Fibroblast of gingiva (primary cell): ENCODE results near the gene ELMO1.

Experiments used
- DNase-seq: peaks from one replicate; pipeline ENCODE4 v3.0.0-alpha.2; 2011; ENCODE audit warnings: low read depth

ELMO1 gene

DNA sequence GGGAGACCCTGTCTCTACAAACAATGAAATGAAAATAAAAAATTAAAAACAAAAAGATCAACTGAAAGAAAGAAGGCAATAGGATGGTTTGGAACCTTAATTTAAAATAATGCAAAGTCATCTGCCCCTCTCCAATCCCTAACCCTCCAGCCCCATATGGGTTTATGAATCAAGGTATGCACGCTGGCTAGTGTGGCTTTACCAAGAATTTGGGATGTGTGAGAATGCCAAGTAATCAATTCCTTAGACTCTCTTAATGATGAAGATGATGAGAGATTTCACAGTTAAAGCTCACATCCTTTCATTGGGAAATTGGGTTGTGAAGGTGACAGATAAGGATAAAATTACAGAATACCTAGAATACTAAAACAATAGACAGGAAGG is 577.3 kb downstream of the ELMO1 start:
- DNase-seq, result no peak

DNA sequence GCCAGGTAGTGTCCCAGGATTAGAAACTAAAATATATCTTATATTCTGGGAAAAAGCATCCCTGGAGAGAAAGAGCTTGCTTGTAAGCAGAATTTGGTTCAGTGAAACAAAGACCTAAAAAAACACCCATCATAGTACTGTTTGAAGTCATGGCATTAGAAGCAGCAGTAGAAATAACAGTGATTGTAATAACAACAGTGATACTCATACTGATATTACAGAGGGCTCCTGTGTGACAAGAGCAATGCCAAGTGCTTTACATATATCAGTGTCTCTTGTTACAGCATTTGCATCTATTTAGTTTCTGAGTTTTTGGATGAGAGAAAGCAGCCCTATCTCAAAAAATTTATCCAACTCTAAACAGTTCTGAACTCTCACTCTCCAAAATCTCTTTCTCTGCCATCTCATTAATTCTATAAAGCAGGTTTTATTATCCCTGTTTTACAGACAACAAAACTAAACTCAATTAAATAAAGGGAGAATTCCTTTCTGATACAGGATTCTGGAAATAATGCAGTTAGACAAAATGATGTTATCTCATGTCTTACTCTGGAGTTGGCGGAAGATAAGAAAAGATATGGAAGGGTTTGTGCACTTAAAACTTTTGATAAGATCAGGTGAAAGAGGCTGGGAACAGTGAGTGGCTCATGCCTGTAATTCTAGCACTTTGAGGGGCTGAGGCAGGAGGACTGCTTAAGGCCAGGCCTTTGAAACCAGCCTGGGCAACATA is 577.9 kb downstream of the ELMO1 start:
- no peak for DNase-seq

DNA sequence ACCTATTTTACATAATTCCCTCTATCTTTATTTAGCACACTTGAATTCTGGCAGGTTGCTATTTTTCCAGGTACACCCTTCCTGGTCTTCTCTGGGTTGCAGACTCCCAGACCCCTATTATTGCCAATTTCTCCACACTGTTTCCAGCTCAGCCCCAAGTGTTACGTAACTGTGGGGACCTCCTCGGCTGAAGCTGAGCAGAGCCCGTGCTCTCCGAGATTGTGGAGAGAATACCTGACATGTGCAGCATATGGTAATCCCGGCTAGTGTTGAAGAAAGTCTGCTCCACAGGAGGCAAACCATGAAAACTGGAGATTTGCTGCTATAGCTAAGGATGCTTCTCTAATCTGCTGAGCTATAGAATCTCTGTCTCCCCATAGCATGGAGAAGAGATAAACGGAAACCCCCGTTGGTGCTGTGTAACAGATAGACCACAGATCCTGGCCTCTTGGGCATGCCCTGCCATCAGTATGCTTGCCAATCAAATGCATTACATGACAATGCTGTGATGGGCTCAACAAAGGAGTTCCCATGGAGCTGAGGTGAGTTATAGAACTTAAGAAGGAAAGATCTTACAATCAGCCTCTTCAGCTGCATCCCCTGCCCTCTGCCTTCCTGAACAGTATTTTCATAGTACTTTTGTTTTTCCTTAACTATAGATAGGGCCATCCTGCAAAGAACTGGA is 579.8 kb downstream of the ELMO1 start:
- no peak for DNase-seq

DNA sequence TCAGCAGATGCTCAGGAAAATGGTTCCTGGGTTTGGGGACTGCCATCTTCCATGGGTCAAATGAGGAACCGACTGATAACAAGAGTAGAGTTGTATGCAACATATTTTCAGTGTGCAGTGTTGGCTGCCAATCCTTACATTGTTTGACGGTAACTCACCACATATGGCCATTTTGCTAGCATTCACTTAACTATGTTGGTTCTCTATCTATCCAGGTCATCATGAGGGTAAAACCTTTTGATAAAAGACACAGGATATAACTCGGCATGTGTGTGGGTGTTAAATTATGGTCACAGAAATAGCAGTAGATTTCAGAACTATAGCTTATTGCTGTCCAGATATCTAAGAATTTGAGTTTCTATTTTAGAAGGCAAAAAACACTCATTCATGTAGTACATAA is 583.6 kb downstream of the ELMO1 start:
- no peak for DNase-seq

DNA sequence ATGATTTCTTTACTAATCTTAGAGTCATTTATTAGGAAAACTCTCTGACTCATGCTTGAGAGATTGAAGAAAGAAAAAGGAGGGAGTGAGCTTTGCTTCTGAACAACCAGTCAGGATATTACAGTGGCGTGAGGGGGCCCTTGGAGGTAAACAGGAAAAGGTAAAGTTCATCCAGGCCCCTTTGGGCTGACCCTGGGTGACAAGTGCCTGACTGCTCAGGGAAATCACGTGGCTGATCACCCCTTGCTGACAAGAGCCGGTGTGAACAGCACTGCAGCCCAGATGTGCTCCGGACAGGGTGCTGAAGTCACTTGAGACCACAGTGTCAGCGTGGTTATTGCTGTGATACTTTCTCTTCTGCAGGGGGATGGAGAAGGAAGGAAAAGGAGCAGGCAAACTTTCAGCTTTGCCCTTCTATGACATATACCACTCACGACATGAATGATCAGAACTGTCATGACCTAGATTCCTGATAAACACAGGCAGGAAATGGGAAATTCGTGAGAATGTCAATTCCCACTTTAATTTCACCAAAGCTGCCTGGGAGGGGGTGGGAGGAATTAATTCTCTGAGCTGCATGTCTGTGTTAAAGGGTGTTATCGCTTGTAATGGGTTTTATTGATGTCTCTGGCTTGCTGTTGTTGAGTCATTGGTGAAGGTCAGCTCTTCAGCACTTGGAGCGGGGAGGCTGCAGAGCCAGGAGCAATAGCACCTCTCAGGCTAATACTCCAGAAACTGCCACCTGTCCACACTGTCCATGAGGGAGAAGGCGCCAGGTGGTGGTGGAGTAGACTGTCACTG is 584.6 kb downstream of the ELMO1 start:
- no peak for DNase-seq

DNA sequence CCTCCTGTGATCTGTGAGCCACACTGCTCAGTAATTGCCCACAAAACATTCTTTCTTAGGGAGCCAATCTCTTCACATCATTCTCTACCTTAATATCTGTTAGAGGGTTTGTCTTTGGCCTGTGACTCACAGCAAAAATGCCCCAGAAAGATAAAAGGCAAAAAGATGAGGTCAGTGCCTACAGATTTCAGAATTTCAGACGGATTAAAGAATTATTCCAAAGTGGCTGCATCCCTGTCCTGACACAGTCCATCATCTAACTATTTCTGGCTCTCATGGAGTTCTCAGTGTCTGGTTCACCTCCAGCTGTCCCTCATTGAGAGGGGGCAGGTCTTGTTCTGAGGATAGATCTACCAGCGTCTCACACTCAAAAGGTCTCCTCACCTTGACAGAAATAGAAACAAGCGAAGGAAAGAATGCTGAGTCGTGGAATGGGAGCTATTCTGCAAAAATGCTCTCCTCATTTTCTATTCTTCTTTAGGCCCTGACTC is 585.8 kb downstream of the ELMO1 start:
- no peak for DNase-seq

DNA sequence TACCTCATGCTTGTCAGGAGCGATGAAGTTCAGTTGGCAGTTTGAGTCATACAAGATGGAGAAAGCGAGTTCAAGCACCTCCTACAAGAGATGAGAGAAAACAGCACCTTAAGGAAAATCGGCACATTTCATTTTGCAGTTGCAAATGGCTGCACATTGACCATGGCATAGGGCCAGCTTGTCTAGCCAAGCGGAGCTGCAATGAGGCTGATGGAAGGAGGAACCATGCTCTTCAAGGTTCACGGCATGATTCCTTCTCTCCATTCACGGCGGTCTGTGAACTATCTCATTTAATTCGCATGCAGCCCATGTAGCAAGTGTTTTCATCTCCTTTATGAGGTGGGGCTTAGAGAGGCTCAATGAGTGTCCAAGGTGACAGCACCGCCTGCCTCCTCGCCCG is 587.0 kb downstream of the ELMO1 start:
- DNase-seq, result no peak

DNA sequence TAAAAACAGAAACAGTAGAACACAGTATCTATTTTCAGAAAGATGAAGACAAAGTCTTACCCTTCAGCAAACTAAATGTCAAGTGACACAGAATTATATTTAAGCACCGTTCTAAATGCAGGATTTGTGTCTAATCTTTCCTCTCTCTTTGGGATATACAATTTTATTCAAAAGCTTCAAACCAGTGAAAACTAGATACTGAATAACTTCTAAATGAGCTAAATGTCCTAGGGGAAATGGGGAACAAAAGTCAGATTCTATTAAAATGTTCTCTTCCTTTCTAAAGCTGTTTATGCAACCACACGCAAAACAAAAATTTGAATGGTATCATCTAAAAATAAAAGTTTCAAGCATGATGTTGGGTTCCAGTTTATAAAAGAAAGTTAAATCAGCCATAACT is 588.0 kb downstream of the ELMO1 start:
- DNase-seq, result no peak

DNA sequence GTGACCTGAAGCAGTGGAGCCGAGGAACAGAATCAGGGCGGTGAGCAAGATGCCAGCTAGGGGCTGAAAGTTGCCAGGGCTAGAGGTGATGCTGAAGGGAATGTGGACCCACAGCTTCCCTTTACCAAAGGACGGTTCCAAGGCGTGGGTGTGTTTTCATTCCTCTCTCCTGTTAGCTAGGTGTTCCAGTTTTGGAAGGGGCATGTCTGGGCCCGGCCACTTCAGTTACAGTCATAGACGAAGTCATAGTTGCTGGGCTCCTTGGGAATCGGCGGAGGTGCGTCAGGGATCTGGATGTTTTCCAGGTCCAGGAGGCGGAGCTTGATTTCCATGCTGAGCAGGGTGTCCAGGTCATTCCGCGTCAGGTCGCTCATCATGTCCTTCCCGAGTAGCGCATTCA is 593.3 kb downstream of the ELMO1 start:
- DNase-seq, result no peak

DNA sequence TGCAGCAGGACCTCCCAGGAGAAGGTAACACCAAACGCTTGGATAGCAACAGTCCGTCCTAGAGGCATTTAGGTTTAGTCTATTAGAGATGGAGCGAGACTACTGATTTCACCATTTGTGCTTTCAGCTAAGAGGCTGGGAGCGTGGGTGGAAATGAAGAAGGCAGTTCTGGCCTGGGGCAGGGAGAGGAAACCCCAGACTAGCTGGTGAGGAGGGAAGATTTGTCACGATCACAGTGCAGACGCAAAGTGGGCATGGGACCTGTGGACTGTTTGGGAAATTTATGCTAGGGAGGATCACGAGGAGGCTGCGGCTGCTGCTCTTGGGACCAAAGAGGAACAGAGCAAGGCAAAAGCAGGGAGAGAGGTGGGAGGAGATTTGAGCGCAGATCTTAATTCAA is 594.0 kb downstream of the ELMO1 start:
- DNase-seq, result no peak

DNA sequence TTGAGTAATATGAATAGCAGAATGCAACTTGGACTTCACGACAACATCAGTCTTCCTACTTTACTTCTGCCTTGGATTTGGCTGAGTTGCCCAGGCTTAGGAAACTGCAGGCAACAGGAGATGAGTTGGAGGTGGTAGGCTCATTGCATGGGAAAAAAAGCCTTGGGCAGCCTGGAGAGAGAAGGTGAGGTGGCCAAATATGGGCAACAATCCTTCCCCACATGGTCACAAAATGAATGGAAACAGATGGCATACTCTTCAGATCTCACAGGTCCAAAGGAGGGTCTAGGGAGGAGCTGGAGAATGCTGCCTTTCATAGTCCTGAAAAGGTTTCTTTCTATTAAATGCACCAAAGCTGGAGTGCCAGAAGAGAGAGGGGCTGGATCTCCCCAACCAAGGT is 595.7 kb downstream of the ELMO1 start:
- no peak for DNase-seq

DNA sequence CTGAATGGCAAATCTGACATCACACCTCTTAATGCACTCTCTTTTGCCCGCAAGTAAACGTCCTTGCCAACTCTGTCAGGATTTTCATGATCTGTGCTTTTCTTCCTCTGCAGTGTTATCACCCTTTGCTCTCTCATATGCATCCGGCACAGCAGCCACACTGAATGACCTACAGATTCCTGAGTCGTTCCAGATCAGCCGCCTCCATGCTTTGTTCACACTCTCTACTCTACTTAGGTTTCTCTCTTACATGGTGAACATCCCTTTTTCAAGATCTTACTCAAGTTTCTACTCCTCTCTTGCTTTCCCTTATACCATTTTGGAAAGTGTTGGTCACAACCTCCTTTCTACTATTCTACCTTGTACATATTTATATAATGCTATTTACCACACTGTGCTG is 596.6 kb downstream of the ELMO1 start:
- no peak for DNase-seq

DNA sequence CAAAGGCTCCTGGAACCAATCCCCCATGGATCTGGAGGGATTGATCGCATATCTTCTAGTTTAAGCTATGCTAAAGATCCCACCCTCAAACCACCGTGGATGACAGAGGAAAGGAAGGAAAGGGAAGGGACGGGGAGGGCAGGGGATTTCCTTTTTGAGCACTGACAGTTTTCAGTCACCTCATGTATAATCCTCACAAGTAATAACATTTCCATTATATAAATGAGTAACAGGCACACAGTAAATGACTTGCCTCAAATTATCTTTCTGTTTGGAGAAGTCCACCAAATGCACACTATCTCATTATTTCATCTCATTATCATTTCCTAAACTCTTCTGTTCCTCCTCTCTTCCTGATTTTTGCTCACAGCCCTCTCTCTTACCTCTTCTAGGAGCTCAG is 597.3 kb downstream of the ELMO1 start:
- no peak for DNase-seq

DNA sequence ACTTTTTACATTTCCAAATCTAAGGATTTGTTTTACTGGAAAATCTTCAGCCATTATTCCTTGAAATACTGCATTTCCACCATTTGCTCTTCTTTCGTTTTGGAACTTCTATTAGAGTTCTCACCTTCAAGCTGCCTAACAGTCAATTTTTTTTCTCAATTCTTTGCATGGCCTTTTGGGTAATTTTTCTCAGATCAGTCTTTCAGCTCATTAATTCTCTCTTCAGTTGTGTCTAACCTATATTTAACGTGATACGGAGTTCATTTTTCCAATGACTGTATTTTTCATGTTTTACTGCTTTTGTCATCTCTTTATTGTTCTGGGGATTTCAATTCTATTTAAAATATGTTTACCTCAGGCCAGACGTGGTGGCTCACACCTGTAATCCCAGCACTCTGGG is 600.7 kb downstream of the ELMO1 start:
- no peak for DNase-seq

DNA sequence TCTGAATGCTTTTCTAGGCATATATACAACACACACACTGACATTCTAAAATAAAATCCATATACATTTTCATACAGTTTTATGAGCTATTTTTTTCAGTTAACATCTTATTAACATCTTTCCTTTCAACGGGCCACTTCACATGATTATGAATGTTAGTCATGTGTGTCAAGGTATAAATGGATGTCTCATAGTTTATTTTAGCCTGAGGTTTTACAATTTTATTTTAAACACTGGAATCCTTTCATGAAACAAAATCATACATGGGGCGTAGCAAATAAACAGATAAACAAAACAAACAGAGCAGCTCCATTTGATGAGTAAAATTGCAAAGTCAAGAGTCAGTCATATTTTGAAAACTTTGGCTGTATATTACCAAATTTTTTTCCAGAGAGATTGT is 604.3 kb downstream of the ELMO1 start:
- DNase-seq, result no peak

DNA sequence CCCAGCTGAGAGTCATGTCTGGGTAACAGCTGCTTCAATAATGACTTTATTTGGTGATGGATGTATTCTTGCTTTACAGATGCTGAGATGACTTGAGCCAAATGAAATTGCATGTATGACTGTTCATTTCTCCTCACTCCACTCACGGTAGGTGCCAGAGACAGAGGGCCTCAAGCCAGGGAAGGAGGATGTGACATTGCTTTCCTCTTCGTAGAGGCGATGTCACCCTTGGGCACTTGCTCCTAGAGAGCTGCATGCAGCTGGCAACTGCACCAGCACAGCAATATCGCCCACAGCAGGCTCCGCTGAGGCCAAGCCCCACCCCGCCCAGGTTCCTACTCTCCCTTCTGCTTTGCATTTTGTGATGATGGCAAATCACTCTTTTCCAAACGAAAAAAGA is 607.8 kb downstream of the ELMO1 start:
- DNase-seq, result no peak

DNA sequence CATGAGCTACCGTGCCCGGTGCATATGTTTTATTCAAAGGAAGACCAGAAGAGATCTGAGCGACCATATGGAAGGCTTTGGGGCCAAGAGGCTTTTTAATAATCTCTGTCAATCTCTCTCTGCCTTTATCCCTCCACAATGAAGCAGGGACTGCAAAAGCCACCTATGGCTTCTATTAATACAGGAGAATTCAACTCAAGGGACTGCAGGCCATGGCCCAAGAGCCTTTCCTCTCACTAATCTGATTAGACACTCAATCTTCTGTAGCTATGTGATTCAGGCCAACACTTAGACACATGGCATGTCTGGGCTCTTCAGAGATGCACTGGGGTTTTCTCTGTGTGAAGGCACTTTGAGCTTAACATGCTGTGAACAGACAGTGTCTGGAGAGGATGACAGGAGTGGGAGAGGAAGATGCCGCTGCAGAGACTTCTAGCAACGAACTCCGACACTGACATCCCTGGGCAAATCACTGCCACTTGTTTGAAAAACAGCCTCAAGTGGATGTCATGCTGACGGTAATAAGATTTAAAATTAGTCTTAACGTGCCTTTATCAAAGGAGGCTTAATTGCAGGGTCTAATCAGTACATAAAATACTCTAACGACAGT is 609.9 kb downstream of the ELMO1 start:
- DNase-seq, result no peak

DNA sequence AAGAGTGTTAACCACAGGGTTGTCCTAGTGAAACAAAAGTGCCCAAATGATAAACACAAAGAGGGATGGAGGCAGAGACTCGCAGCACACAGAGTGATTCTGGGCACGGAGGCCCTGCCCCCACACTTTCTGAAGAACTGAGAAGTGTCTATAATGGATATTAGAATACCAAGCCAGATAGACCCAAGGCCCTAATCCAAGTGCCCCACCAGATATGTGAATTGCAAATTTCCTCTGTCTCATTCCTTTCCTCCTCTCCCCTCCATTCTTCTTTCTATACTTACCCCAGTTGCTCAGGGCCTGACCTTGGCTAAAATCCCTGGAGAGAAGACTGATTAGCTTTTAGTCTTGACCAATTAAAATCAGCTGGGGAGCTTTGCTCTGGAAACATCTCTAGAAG is 617.6 kb downstream of the ELMO1 start:
- no peak for DNase-seq

DNA sequence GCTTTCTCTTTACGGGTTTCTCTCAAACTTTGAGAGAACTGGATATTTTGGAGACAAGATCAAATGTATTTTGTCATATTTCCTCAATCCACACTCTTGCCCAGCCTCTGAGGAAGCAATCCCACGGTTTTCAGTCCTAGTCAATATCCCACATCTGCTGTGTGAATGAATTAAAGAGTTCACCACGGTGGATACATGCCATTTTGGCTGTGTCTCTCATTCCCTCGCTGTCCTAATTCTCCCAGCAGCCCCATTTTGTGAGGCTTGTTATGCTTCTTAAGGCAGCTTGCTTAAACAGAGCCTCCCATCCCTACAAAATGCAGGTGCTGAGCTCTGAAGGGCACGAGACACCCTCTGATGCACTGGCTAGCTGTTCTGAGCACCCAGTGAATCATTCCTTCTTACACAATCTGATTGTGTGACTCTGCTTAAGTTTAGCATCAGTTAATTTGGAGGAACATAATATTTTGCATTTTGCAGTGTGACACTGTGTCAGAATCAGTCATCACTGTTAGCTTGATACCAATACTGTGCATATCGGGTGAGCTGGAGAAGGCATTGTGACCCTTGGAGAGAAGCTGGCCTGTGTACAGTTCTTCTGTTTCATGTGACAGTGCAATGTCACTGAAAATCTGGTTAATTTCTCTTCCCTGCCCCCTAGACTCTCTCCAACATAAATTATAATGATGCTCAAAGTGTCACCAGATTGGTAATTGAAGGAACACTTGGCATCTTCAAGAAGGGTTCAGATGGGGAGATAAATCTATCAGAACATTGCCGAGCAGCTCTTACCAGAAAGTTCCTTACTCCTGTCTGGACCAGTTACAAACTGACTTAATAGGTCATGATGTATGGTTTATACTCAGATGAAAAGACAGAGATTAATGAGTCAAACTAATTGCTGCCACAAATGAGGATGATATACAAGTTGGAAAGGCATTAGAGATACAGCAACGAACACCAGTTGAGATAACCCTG is 620.6 kb downstream of the ELMO1 start:
- no peak for DNase-seq

DNA sequence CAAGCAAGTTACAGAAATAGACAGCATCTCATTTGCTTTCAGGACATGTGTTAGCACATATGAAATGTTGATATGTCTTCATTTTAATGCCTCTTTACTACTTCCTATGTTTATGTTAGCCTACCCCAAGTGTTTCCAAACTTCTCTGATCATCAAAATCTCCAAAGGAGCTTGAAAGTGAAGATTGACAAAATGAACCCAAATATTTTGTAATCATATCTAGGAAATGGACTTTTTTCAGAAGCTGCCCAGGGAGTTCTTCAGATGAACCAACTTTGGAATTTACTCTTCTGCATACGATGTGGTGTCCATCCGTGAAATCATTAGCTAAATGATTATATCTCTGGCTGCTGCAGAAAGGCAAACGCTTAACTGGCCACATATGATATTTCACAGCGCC is 623.2 kb downstream of the ELMO1 start:
- no peak for DNase-seq

DNA sequence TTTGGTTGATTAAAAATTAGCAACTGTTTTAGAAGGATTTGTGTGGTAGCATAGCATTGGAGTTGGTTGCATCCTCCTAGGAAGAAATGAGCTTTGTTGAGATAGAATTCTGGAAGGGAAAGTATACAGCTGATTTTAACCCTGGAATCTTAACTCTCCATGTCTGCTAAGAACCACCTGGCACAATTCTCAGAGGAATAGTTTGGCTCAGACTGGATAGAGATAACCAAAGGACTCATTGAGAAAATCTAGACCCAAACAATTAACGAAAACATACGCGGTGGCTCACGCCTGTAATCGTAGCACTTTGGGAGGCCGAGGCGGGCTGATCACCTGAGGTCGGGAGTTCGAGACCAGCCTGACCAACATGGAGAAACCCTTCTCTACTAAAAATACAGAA is 625.3 kb downstream of the ELMO1 start:
- DNase-seq, result no peak
